IPS-11a (cell line): Measurements from ENCODE around the gene FAM53B.

Source experiments
- H3K4me3 ChIP-seq: one replicate; pipeline ENCODE4 v1.5.1; 2013; ENCODE audit warnings: low read depth, low read length, control low read depth

The FAM53B gene

GRCh38 chr10:124652200-124652599, 92.0 kb downstream of the FAM53B start:
- no peak overlapping the region for H3K4me3 ChIP-seq

- H3K4me3 ChIP-seq: no peak overlapping the region
Measured at GRCh38 chr10:124651402-124651891, 92.7 kb downstream of the FAM53B start.

DNA sequence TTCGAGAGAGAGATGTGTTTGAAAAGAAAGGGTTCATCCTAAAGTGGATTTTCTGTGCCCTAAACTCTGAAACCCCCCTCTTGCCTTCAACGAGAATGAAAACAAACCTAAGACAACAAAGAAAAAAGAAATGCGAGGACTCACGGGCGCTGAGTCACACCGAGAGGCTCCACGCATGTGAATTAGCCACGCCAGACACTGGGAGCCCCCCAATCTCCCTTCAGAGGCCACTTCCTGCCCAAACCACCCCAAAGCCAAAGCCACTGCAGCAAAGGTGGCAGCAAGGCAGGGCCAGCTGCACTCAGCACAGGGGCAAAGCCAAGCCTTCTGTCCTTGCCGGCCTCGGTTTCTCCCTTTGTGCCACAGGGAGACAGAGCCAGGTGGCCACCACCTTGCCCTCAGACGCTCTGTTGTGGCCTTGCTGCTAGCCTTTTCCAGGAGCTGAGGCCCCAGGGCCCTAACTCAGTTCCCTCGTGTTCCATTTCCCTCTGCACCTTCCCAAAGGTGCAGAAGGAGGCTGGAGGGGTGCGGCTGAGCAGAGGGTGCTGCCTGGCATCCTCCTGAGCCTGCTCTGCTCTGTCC, 93.3 kb downstream of the FAM53B start:
- no peak overlapping the region for H3K4me3 ChIP-seq

- H3K4me3 ChIP-seq: no peak overlapping the region
Measured at GRCh38 chr10:124650263-124650662, 93.9 kb downstream of the FAM53B start.

- no peak overlapping the region for H3K4me3 ChIP-seq
Measured at GRCh38 chr10:124649214-124649613, 95.0 kb downstream of the FAM53B start.

- no peak overlapping the region for H3K4me3 ChIP-seq
Measured at GRCh38 chr10:124648738-124649137, 95.4 kb downstream of the FAM53B start.

GRCh38 chr10:124648131-124648475, 96.1 kb downstream of the FAM53B start:
- no peak overlapping the region for H3K4me3 ChIP-seq

- no peak overlapping the region for H3K4me3 ChIP-seq
Measured at GRCh38 chr10:124647421-124648130, 96.6 kb downstream of the FAM53B start.

DNA sequence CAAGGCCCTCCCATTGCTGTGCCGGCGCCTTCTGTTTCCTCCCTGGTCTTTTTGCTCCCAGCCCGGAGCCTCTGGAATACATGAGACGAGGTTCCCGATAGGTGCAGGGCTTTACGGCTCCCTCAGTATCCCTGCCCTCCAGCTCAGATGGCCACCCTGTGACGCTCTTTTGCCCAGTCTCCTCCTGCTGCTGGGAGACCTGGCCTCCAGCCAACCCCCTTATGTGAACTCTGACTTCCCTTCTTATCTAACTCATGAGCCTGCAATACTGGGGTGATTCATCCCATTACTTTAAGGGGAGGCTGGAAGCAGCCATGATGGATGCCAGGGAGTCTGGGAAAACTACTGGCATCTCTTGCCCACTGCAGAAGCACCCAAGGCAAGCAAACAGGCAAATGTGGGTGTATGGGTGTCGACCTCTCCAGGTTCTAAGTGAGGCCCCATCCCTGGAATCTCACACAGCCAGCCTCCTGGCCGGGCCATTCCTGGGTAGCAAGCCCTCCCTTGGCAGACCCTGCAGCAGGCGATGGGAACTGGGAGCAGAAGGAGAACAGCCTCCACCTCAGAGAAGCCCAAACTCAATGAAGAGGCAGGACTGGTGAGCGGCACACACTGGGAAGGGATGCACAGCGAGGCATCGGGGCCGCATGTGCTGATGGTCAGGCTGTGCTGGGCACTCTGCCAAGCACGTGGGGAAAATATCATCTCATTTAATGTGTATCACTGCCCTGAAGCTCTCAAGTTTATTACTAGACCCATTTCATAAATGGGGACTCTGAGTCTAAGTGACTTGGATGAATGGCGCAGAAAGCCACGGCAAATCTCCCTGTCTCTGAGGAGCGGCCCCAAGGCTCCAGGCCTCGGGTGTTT, 97.5 kb downstream of the FAM53B start:
- no peak overlapping the region for H3K4me3 ChIP-seq

- H3K4me3 ChIP-seq: no peak overlapping the region
Measured at GRCh38 chr10:124645467-124646095, 98.6 kb downstream of the FAM53B start.

- H3K4me3 ChIP-seq: no peak overlapping the region
Measured at GRCh38 chr10:124644771-124645415, 99.3 kb downstream of the FAM53B start.

- no peak overlapping the region for H3K4me3 ChIP-seq
Measured at GRCh38 chr10:124644236-124644635, 99.9 kb downstream of the FAM53B start.

DNA sequence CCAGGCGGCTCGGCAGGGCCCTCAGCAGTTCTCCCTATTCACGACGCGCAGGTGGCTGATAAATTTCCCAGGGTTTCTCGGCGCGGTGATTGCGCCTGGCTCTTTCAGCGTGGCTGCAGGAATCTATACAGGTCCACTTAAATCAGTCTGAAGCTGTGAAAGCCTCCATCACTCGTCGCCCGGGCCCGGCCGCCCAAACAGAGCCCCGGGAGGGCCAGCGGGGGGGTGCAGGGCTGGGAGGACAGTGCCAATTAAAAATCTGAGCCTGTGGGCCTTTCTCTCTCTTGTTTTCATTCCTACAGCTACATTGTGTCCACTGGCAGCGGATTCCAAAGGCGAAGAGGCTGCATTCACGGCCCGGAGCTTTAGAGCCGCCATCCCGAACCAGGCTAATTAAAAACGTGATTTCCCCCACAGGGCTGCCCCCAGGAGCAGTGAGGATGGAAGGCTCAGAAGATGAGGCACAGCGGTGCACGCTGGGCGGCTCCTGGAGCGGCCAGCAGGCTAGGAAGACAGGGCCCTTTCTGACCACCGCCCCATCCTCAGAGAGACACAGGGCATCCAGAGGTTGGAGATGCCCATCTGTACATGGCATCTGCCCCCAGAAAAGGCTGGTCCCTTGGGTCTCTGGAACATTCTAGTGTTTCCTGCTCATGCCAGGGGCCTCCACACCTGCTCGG, 100.7 kb downstream of the FAM53B start:
- no peak overlapping the region for H3K4me3 ChIP-seq

DNA sequence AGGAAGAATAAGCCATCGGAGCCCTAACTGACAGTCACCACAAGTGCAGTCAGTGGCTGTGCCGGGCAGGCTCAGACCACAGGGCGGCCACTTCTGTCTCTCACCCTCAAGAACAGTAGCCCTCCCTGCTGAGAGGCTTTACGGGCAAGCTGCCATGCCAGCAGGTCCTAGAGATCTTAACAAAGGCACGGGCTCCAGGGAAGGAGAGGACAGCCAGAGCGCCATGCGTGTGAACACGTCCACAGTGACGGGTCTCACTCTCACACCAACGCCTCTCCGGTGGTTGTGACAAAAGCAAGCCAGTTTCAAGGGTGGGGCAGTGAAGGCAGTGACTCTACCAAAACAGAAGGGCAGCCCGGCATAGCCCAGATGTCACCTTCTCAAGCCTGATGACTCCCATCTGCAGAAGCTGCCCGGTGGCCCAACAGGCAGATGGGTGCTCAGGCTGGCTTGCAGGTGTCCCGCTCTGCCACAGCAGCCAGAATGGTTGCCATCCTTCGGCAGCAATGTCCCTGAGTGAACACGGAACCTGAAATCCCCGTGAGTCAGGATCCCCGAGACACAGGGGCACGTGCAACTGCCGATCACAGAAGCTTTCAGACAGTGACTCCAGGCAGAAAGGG, 102.0 kb downstream of the FAM53B start:
- H3K4me3 ChIP-seq: no peak overlapping the region

DNA sequence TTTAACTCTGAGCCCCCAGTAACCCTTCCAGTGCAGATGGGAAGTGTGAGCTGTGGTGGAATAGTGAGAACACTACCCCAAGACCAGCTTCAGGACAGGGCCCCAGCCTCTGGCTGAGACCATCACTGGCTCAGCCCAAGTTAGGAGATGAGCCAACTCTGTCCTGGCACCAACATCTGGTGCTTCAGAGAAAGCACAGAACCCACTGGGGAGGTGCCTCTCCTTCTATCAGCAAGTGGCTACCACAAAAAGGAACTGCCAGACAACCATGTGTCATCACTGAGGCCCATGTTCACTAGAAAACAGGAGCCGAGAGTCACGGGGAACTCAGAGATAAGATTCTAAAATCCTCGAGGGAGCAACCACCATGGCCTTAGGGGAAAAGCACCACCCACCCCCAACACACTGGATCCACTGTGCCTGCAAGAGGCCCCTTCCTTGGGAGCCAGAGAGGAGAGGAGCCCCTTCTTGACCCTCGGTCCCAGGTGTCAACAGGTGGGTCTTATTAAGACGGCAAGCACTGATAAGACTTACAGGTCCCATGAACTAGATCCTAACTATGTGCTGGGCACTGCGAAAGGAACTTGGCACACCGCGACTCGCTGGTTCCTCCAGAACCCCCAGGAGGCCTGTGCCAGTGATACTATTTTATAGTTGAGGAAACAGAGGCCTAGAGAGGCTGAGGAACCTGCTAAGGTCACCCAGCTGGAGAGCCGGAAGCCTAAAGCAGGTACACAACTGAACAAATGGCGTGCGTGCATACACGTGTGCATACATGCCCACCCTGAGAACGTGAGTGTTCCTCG, 102.7 kb downstream of the FAM53B start:
- no peak overlapping the region for H3K4me3 ChIP-seq

GRCh38 chr10:124640538-124641231, 103.5 kb downstream of the FAM53B start:
- H3K4me3 ChIP-seq: no peak overlapping the region

- H3K4me3 ChIP-seq: no peak overlapping the region
Measured at GRCh38 chr10:124640056-124640455, 104.1 kb downstream of the FAM53B start.

DNA sequence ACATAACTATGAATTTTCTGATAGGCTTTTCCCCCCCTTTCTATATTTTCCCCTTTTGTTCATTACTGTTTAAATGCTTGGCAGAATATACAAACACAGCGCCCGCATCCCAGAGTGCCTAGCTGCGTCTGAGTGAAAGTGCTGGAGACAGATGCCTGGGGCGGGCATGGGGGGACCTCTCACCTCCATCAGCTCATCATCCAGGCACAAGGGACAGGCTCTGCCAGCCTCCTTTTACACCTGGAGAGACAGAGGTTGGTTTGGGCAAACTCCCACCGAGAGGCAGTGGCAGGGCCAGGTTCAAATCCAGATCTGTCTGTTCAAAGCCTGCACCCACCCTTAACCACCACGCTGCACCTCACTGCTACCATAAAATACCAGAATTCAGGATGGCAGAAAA, 104.5 kb downstream of the FAM53B start:
- no peak overlapping the region for H3K4me3 ChIP-seq
